22Rv1 (cell line): Measurements from ENCODE around the gene SRSF1.

Experiments
- CTCF ChIP-seq: fragments of 450-650 bp; IDR thresholded peaks from 2 replicates; pipeline ENCODE4 v1.5.1; 2017; ENCODE audit warnings: mild to moderate bottlenecking
- ZFX ChIP-seq: fragments of 450-650 bp; IDR thresholded peaks from 2 replicates; pipeline ENCODE4 v1.6.1; 2017; ENCODE audit warnings: antibody characterized with exemption, borderline replicate concordance

- TF ChIP-seq CTCF (no peak), ZFX (no peak)
These were observed 42.5 kb upstream of the SRSF1 start for GRCh38 chr17:58049533-58049932.
